ENCODE results near the gene FREM1.

FREM1 gene

GRCh38 chr9:14715102-14715501 lies 195.1 kb downstream of the FREM1 start:
- no peak overlapping the region for H3K4me3 ChIP-seq (ENCODE audit: insufficient read length, low read depth)
- no peak for DNase-seq (ENCODE audit: low read depth, low spot score)

GRCh38 chr9:14713187-14713767 lies 197.0 kb downstream of the FREM1 start:
- TF ChIP-seq SUZ12 (IDR thresholded peaks at IDR 0.05; ENCODE audit: extremely low read depth, insufficient read depth, insufficient read length) = no peak
- TF ChIP-seq ZNF274 (IDR thresholded peaks at IDR 0.05; ENCODE audit: low read depth, low read length) = no peak
- TF ChIP-seq YY1 (IDR thresholded peaks at IDR 0.05; ENCODE audit: insufficient read depth, insufficient read length) = no peak
- H3K27me3 ChIP-seq (ENCODE audit: insufficient read depth, insufficient read length) = peaks cover 13% of the 10 kb centered on the region
- no peak for DNase-seq (ENCODE audit: low read depth, low spot score)
- H3K36me3 ChIP-seq (ENCODE audit: insufficient read depth, insufficient read length, low read length) = no peaks in the 10 kb centered on the region
- H3K4me3 ChIP-seq (ENCODE audit: insufficient read length, low read depth) = no peak overlapping the region
- H3K9me3 ChIP-seq (ENCODE audit: insufficient read depth, low read length) = no peaks in the 10 kb centered on the region
- no peaks in the 10 kb centered on the region for H3K4me1 ChIP-seq (ENCODE audit: insufficient read depth, insufficient read length)
- H3K9ac ChIP-seq (ENCODE audit: insufficient read length, low read depth) = no peak overlapping the region

More at GRCh38 chr9:14715102-14715501, 195.1 kb downstream of the FREM1 start:
- Histone ChIP-seq H3K36me3 (ENCODE audit: insufficient read depth, insufficient read length, low read length) (no peaks in the 10 kb centered on the region), H3K27me3 (ENCODE audit: insufficient read depth, insufficient read length) (peaks cover 32% of the 10 kb centered on the region), H3K4me1 (ENCODE audit: insufficient read depth, insufficient read length) (no peaks in the 10 kb centered on the region), H3K9me3 (ENCODE audit: insufficient read depth, low read length) (no peaks in the 10 kb centered on the region), H3K9ac (ENCODE audit: insufficient read length, low read depth) (no peak overlapping the region)
- TF ChIP-seq ZNF274 (IDR thresholded peaks at IDR 0.05; ENCODE audit: low read depth, low read length) (no peak), SUZ12 (IDR thresholded peaks at IDR 0.05; ENCODE audit: extremely low read depth, insufficient read depth, insufficient read length) (no peak), YY1 (IDR thresholded peaks at IDR 0.05; ENCODE audit: insufficient read depth, insufficient read length) (no peak)

- no peak for DNase-seq (ENCODE audit: low read depth, low spot score)
- Histone ChIP-seq H3K36me3 (ENCODE audit: insufficient read depth, insufficient read length, low read length) (no peaks in the 10 kb centered on the region), H3K27me3 (ENCODE audit: insufficient read depth, insufficient read length) (no peaks in the 10 kb centered on the region), H3K4me1 (ENCODE audit: insufficient read depth, insufficient read length) (no peaks in the 10 kb centered on the region), H3K9ac (ENCODE audit: insufficient read length, low read depth) (no peak overlapping the region), H3K9me3 (ENCODE audit: insufficient read depth, low read length) (peaks cover 12% of the 10 kb centered on the region; the same call in 1 of the 2 replicates), H3K4me3 (ENCODE audit: insufficient read length, low read depth) (no peak overlapping the region)
- TF ChIP-seq SUZ12 (IDR thresholded peaks at IDR 0.05; ENCODE audit: extremely low read depth, insufficient read depth, insufficient read length) (no peak), ZNF274 (IDR thresholded peaks at IDR 0.05; ENCODE audit: low read depth, low read length) (no peak), YY1 (IDR thresholded peaks at IDR 0.05; ENCODE audit: insufficient read depth, insufficient read length) (no peak)
Observed at GRCh38 chr9:14710804-14711203, 199.4 kb downstream of the FREM1 start.

DNA sequence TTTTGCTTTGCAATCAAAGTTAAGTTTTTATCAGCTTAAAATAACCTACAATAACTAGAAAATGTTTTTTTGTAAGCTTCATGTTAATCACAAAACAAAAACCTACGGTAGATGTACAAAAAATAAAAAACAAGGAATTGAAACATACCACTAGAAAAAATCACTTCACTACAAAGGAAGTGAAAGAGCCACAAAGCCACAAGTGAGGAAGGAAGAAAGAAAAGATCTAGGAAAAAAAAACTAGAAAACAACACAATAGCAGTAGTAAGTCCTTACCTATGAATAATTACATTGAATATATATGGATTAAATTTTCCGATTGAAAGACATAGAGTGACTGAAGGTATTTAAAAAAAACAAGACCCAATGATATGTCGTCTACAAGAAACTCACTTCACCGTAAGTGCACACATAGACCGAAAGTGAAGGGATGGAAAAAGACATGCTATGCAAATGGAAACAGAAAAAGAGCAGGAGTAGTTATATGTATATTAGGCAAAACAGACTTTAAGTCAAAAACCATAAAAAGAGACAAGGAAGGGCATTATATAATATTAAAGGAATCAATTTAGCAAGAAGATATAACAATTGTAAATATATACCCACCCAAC lies 203.6 kb downstream of the FREM1 start:
- no peak for DNase-seq (ENCODE audit: low read depth, low spot score)
- Histone ChIP-seq H3K9ac (ENCODE audit: insufficient read length, low read depth) (no peak overlapping the region), H3K4me1 (ENCODE audit: insufficient read depth, insufficient read length) (no peaks in the 10 kb centered on the region), H3K36me3 (ENCODE audit: insufficient read depth, insufficient read length, low read length) (no peaks in the 10 kb centered on the region), H3K9me3 (ENCODE audit: insufficient read depth, low read length) (peaks cover 14% of the 10 kb centered on the region; the same call in 1 of the 2 replicates), H3K4me3 (ENCODE audit: insufficient read length, low read depth) (no peak overlapping the region), H3K27me3 (ENCODE audit: insufficient read depth, insufficient read length) (no peaks in the 10 kb centered on the region)
- no peak for TF ChIP-seq SUZ12 (IDR thresholded peaks at IDR 0.05; ENCODE audit: extremely low read depth, insufficient read depth, insufficient read length)
- no peak for TF ChIP-seq ZNF274 (IDR thresholded peaks at IDR 0.05; ENCODE audit: low read depth, low read length)
- TF ChIP-seq YY1 (IDR thresholded peaks at IDR 0.05; ENCODE audit: insufficient read depth, insufficient read length) = no peak

- DNase-seq (ENCODE audit: low read depth, low spot score) = no peak
- no peak overlapping the region for H3K4me3 ChIP-seq (ENCODE audit: insufficient read length, low read depth)
- TF ChIP-seq YY1 (IDR thresholded peaks at IDR 0.05; ENCODE audit: insufficient read depth, insufficient read length) (no peak), SUZ12 (IDR thresholded peaks at IDR 0.05; ENCODE audit: extremely low read depth, insufficient read depth, insufficient read length) (no peak), ZNF274 (IDR thresholded peaks at IDR 0.05; ENCODE audit: low read depth, low read length) (no peak)
- H3K36me3 ChIP-seq (ENCODE audit: insufficient read depth, insufficient read length, low read length) = no peaks in the 10 kb centered on the region
- peaks cover 14% of the 10 kb centered on the region; the same call in 1 of the 2 replicates for H3K9me3 ChIP-seq (ENCODE audit: insufficient read depth, low read length)
- no peaks in the 10 kb centered on the region for H3K27me3 ChIP-seq (ENCODE audit: insufficient read depth, insufficient read length)
- H3K9ac ChIP-seq (ENCODE audit: insufficient read length, low read depth) = no peak overlapping the region
- no peaks in the 10 kb centered on the region for H3K4me1 ChIP-seq (ENCODE audit: insufficient read depth, insufficient read length)
Observed at GRCh38 chr9:14705079-14705478, 205.1 kb downstream of the FREM1 start.

GRCh38 chr9:14704281-14704680 lies 205.9 kb downstream of the FREM1 start:
- Histone ChIP-seq H3K9me3 (ENCODE audit: insufficient read depth, low read length) (peaks cover 14% of the 10 kb centered on the region; the same call in 1 of the 2 replicates), H3K9ac (ENCODE audit: insufficient read length, low read depth) (no peak overlapping the region), H3K27me3 (ENCODE audit: insufficient read depth, insufficient read length) (no peaks in the 10 kb centered on the region), H3K4me3 (ENCODE audit: insufficient read length, low read depth) (no peak overlapping the region), H3K36me3 (ENCODE audit: insufficient read depth, insufficient read length, low read length) (no peaks in the 10 kb centered on the region), H3K4me1 (ENCODE audit: insufficient read depth, insufficient read length) (no peaks in the 10 kb centered on the region)
- TF ChIP-seq ZNF274 (IDR thresholded peaks at IDR 0.05; ENCODE audit: low read depth, low read length) (no peak), YY1 (IDR thresholded peaks at IDR 0.05; ENCODE audit: insufficient read depth, insufficient read length) (no peak), SUZ12 (IDR thresholded peaks at IDR 0.05; ENCODE audit: extremely low read depth, insufficient read depth, insufficient read length) (no peak)
- DNase-seq (ENCODE audit: low read depth, low spot score) = no peak

- H3K27me3 ChIP-seq (ENCODE audit: insufficient read depth, insufficient read length) = no peaks in the 10 kb centered on the region
- no peak for DNase-seq (ENCODE audit: low read depth, low spot score)
Observed at GRCh38 chr9:14702200-14702720, 208.0 kb downstream of the FREM1 start.

More at GRCh38 chr9:14702200-14702720, 208.0 kb downstream of the FREM1 start:
- no peak overlapping the region for H3K4me3 ChIP-seq (ENCODE audit: insufficient read length, low read depth)
- TF ChIP-seq SUZ12 (IDR thresholded peaks at IDR 0.05; ENCODE audit: extremely low read depth, insufficient read depth, insufficient read length) = no peak
- TF ChIP-seq YY1 (IDR thresholded peaks at IDR 0.05; ENCODE audit: insufficient read depth, insufficient read length) = no peak
- no peak for TF ChIP-seq ZNF274 (IDR thresholded peaks at IDR 0.05; ENCODE audit: low read depth, low read length)
- peaks cover 13% of the 10 kb centered on the region; the same call in 1 of the 2 replicates for H3K9me3 ChIP-seq (ENCODE audit: insufficient read depth, low read length)
- H3K4me1 ChIP-seq (ENCODE audit: insufficient read depth, insufficient read length) = no peaks in the 10 kb centered on the region
- H3K9ac ChIP-seq (ENCODE audit: insufficient read length, low read depth) = no peak overlapping the region
- no peaks in the 10 kb centered on the region for H3K36me3 ChIP-seq (ENCODE audit: insufficient read depth, insufficient read length, low read length)

Measured in NT2/D1 (cell line).